Measurements from ENCODE around the gene SLC2A13. TPM values are rescaled to one million over a fixed set of nuclear protein-coding genes. Genes with fewer than 3 reads are reported as not detected.

SLC2A13 gene
- total RNA-seq, 1 experiment from 2014 or later, result 12.1 TPM

DNA sequence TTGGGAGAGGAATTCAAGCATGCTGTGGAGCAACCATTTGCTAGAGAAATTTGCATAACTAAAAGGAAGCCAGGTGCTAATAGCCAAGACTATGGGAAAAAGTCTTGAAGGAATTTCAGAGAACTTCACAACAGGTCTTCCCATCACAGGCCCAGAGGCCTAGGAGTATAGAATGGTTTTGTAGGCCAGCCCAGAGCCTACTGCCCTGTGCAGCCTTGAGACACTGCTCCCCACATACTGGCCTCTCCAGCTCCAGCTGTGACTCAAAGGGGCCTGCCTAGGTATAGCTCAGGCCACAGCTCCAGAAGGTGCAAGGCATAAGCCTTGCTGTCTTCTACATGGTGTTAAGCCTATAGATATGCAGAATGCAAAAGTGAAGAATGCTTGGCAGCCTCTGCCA is 227.1 kb downstream of the SLC2A13 start:
- Histone ChIP-seq H3K27ac (ENCODE audit: low read length) (no peak overlapping the region), H3K4me1 (ENCODE audit: control insufficient read depth, insufficient read depth, low read length) (no peaks in the 10 kb centered on the region), H3K36me3 (ENCODE audit: control insufficient read depth, insufficient read depth, low read length) (no peaks in the 10 kb centered on the region), H3K9me3 (ENCODE audit: control insufficient read depth, insufficient read depth, low read depth, low read length) (peaks cover 6% of the 10 kb centered on the region; the same call in 1 of the 2 replicates), H3K27me3 (ENCODE audit: control insufficient read depth, insufficient read depth, low read length) (no peaks in the 10 kb centered on the region), H3K4me3 (ENCODE audit: low read depth in 2 of 2, low read length in 2 of 2) (no peak overlapping the region)
- intact Hi-C loops (cut with micrococcal nuclease; ENCODE audit: unreplicated experiment), result no loop called here
- TF ChIP-seq SIN3A (IDR thresholded peaks at IDR 0.05; ENCODE audit: borderline replicate concordance, insufficient read depth, low read depth, low read length) (no peak), TCF7L2 (IDR thresholded peaks at IDR 0.05; ENCODE audit: low read depth, low read length) (no peak), POLR2AphosphoS5 (IDR thresholded peaks at IDR 0.05; ENCODE audit: low read depth, low read length) (no peak)
- TF ChIP-seq, protein P1, sequence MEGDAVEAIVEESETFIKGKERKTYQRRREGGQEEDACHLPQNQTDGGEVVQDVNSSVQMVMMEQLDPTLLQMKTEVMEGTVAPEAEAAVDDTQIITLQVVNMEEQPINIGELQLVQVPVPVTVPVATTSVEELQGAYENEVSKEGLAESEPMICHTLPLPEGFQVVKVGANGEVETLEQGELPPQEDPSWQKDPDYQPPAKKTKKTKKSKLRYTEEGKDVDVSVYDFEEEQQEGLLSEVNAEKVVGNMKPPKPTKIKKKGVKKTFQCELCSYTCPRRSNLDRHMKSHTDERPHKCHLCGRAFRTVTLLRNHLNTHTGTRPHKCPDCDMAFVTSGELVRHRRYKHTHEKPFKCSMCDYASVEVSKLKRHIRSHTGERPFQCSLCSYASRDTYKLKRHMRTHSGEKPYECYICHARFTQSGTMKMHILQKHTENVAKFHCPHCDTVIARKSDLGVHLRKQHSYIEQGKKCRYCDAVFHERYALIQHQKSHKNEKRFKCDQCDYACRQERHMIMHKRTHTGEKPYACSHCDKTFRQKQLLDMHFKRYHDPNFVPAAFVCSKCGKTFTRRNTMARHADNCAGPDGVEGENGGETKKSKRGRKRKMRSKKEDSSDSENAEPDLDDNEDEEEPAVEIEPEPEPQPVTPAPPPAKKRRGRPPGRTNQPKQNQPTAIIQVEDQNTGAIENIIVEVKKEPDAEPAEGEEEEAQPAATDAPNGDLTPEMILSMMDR (IDR thresholded peaks at IDR 0.05), result no peak
- TF ChIP-seq, protein P2, sequence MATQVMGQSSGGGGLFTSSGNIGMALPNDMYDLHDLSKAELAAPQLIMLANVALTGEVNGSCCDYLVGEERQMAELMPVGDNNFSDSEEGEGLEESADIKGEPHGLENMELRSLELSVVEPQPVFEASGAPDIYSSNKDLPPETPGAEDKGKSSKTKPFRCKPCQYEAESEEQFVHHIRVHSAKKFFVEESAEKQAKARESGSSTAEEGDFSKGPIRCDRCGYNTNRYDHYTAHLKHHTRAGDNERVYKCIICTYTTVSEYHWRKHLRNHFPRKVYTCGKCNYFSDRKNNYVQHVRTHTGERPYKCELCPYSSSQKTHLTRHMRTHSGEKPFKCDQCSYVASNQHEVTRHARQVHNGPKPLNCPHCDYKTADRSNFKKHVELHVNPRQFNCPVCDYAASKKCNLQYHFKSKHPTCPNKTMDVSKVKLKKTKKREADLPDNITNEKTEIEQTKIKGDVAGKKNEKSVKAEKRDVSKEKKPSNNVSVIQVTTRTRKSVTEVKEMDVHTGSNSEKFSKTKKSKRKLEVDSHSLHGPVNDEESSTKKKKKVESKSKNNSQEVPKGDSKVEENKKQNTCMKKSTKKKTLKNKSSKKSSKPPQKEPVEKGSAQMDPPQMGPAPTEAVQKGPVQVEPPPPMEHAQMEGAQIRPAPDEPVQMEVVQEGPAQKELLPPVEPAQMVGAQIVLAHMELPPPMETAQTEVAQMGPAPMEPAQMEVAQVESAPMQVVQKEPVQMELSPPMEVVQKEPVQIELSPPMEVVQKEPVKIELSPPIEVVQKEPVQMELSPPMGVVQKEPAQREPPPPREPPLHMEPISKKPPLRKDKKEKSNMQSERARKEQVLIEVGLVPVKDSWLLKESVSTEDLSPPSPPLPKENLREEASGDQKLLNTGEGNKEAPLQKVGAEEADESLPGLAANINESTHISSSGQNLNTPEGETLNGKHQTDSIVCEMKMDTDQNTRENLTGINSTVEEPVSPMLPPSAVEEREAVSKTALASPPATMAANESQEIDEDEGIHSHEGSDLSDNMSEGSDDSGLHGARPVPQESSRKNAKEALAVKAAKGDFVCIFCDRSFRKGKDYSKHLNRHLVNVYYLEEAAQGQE (IDR thresholded peaks at IDR 0.05; ENCODE audit: insufficient read depth in 1 of 2, low read depth in 2 of 2, low read length in 1 of 2), result no peak
- POLR2A ChIA-PET, result no interaction called here
- CTCF ChIA-PET, result no interaction called here
- in situ Hi-C loops (cut with HindIII; ENCODE audit: low pct_unique_long_range_greater_than_20kb, low sequenced_read_pairs), result no loop called here
- BruUV-seq (replicated peaks), result no TSS peak
- ATAC-seq, result no peak
- no peak for DNase-seq (ENCODE audit: low read depth, low spot score)

DNA sequence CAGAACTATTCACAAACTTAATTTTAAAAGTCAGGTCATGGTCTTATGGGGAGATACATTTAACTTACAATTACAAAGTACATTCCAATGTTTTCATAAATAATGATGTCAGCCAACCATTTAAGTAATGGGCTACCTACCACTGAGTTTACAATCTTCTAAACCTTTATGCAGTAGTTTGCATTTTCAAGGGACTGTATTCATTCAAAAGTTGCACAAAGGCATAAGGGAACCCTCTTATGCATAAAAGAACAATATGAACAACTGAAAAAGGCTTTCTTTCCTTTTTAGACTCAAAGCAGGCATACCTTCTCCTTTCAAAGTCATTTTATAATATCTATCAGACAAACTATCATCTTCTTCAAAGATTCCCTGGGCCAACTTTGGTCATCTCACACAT is 230.2 kb downstream of the SLC2A13 start:
- intact Hi-C loops (cut with micrococcal nuclease; ENCODE audit: unreplicated experiment), result no loop called here
- TF ChIP-seq, protein P2 (IDR thresholded peaks at IDR 0.05; ENCODE audit: insufficient read depth in 1 of 2, low read depth in 2 of 2, low read length in 1 of 2), result no peak
- TF ChIP-seq POLR2AphosphoS5 (IDR thresholded peaks at IDR 0.05; ENCODE audit: low read depth, low read length) (no peak), TCF7L2 (IDR thresholded peaks at IDR 0.05; ENCODE audit: low read depth, low read length) (no peak), SIN3A (IDR thresholded peaks at IDR 0.05; ENCODE audit: borderline replicate concordance, insufficient read depth, low read depth, low read length) (no peak)
- TF ChIP-seq, protein P1 (IDR thresholded peaks at IDR 0.05), result no peak
- Histone ChIP-seq H3K9me3 (ENCODE audit: control insufficient read depth, insufficient read depth, low read depth, low read length) (peaks cover 6% of the 10 kb centered on the region; the same call in 1 of the 2 replicates), H3K4me1 (ENCODE audit: control insufficient read depth, insufficient read depth, low read length) (no peaks in the 10 kb centered on the region), H3K4me3 (ENCODE audit: low read depth in 2 of 2, low read length in 2 of 2) (no peak overlapping the region), H3K36me3 (ENCODE audit: control insufficient read depth, insufficient read depth, low read length) (no peaks in the 10 kb centered on the region), H3K27me3 (ENCODE audit: control insufficient read depth, insufficient read depth, low read length) (no peaks in the 10 kb centered on the region), H3K27ac (ENCODE audit: low read length) (no peak overlapping the region)
- in situ Hi-C loops (cut with HindIII; ENCODE audit: low pct_unique_long_range_greater_than_20kb, low sequenced_read_pairs), result no loop called here
- ChIA-PET POLR2A (no interaction called here), CTCF (no interaction called here)
- no TSS peak for BruUV-seq (replicated peaks)
- no peak for DNase-seq (ENCODE audit: low read depth, low spot score)
- ATAC-seq, result no peak
